PC-3 (cell line): ENCODE data around the gene KCNJ10.

ENCODE experiments used
- CTCF ChIP-seq: fragments of 300-600 bp; sonication (generic); conservative IDR thresholded peaks from 2 replicates; pipeline ENCODE4 v1.5.1; 2017; ENCODE audit warnings: antibody characterized with exemption, low read depth, mild to moderate bottlenecking, low read length
- EZH2 ChIP-seq: fragments of 300-600 bp; sonication (generic); IDR thresholded peaks from one replicate; pipeline ENCODE4 v1.6.1; 2017; ENCODE audit warnings: antibody characterized with exemption, mild to moderate bottlenecking, low read length; ENCODE audit not compliant: unreplicated experiment
- EZH2phosphoT487 ChIP-seq: fragments of 300-600 bp; sonication (generic); IDR thresholded peaks from 2 replicates; pipeline ENCODE4 v1.6.1; 2018; ENCODE audit warnings: mild to moderate bottlenecking, antibody characterized with exemption, low read length, borderline replicate concordance

- no peak for TF ChIP-seq CTCF
- no peak for TF ChIP-seq EZH2
- TF ChIP-seq EZH2phosphoT487, result no peak
Measured at GRCh38 chr1:160086456-160086892, 16.5 kb upstream of the KCNJ10 start.
